C4-2B (cell line): ENCODE data around the gene TTBK2.

Experiments used
- ZFX ChIP-seq: fragments of 450-650 bp; IDR thresholded peaks from 2 replicates; pipeline ENCODE4 v1.6.1; 2017
- TF ChIP-seq, protein P1 (sequence below): fragments of 450-650 bp; conservative IDR thresholded peaks from 2 replicates; pipeline ENCODE4 v1.5.1; 2017; ENCODE audit warnings: mild to moderate bottlenecking

GRCh38 chr15:42724276-42724675, 196.3 kb downstream of the TTBK2 start:
- TF ChIP-seq, protein P1, sequence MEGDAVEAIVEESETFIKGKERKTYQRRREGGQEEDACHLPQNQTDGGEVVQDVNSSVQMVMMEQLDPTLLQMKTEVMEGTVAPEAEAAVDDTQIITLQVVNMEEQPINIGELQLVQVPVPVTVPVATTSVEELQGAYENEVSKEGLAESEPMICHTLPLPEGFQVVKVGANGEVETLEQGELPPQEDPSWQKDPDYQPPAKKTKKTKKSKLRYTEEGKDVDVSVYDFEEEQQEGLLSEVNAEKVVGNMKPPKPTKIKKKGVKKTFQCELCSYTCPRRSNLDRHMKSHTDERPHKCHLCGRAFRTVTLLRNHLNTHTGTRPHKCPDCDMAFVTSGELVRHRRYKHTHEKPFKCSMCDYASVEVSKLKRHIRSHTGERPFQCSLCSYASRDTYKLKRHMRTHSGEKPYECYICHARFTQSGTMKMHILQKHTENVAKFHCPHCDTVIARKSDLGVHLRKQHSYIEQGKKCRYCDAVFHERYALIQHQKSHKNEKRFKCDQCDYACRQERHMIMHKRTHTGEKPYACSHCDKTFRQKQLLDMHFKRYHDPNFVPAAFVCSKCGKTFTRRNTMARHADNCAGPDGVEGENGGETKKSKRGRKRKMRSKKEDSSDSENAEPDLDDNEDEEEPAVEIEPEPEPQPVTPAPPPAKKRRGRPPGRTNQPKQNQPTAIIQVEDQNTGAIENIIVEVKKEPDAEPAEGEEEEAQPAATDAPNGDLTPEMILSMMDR, result no peak
- TF ChIP-seq ZFX, result no peak
